ENCODE measurements around the gene WDR74.
A peak's percentile ranks its signal among the peaks of the same experiment; 100 is the strongest.
"Not testable (repeated sequence)": the region's sequence is repeated elsewhere in the genome, so short reads cannot be mapped to it uniquely, and the experiment has no call there.

The WDR74 gene

DNA sequence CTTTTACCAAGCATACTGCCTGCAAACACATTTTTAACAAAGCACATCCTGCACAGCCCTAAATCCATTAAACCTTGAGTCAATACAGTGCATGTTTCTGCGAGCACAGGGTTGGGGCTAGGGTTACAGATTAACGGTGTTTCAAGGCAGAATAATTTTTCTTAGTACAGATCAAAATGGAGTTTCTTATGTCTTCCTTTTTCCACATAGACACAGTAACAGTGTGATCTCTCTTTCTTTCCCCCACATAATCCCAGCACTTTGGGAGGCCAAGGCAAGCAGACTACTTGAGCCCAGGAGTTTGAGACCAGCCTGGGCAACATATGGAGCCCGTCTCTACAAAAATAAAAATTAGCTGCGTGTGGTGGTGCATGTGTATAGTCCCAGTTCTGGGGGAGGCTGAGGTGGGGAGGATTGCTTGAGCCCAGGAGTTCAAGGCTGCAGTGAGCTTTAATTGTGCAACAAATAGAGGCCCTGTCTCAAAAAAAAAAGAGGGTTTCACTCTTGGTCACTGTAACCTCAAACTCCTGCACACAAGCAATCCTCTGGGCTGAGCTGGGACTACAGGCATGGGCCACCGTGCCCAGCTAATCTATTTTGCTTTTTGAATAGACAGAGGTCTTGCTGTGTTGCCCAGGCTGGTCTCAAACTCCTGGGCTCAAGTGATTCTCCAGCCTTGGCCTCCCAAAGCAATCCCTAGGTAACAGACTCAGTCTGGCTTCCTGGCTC is 21.6 kb upstream of the WDR74 start:
- no peak for DNase-seq (ENCODE audit: low spot score)

DNA sequence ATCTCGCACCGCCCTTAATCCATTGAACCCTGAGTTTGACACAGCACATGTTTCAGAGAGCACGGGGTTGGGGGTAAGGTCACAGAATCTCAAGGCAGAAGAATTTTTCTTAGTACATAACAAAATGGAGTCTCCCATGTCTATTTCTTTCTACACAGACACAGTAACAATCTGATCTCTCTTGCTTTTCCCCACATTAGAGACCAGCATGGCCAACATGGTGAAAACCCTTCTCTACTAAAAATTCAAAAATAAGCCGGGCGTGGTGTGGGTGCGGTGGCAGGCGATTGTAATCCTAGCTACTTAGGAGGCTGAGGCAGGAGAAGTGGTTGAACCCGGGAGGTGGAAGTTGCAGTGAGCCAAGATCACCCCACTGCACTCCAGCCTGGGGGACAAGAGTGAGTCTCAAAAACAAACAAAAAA is 19.9 kb upstream of the WDR74 start:
- DNase-seq (ENCODE audit: low spot score) = not testable (repeated sequence)

DNA sequence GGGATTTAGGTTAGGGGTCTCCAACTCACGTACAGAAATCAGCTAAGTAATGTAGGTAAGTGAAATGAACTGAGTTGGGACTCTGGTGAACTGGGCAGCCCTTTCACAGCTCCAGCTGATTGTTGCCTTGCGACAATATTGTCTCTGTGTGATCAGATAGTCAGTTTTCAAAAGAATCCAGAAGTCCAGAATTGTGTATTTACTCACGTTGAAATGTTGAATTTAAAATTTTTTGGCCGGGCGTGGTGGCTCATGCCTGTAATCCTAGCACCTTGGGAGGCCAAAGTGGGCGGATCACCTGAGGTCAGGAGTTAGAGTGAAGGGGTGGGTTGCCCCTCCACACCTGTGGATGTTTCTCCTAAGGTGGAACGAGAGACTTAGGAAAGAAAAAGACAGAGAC is 18.8 kb upstream of the WDR74 start:
- DNase-seq (ENCODE audit: low spot score) = no peak

DNA sequence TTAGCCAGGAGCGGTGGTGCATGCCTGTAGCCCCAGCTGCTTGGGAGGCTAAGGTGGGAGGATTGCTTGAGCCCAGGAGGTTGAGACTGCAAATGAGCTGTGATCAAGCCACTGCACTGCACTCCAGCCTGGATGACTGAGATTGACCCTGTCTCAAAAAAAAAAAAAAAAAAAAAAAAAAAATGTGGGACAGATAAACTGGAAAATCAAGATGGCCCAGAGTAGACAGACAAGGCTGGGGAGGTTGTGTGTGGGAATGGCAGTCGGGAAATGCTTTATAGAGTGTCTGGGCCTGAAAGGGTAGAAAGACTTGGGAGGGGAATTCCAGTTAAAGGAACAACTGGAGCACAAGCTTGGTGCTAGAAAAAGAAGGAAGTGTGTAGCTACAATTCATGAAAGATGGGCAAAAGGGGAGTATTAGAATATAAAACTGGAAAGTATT is 18.2 kb upstream of the WDR74 start:
- no peak for DNase-seq (ENCODE audit: low spot score)

DNA sequence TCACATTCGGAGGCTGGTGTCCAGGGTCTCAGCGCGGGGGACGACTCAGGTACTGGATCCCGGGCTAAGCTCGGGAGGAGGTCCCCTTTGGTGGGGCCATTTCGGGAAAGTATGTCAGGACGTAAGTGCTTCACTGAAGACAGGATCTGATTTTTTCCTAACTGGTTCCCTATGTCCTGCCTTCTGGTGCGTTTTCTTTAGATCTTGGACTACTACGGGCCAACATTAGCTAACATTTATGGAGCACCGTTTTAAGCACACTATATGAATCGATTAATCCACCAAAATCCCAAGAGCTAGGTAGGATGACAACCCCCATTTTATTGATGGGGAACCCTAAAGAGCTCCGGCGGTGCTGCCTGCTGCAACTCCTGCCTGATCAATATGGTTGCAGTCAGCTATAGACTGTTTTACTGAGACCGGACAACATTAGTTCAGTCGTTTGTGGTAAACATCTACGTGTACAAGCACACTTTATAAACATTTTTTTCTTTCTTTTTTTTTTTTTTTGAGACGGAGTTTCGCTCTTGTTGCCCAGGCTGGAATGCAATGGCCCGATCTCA is 17.0 kb upstream of the WDR74 start:
- no peak for DNase-seq (ENCODE audit: low spot score)

DNA sequence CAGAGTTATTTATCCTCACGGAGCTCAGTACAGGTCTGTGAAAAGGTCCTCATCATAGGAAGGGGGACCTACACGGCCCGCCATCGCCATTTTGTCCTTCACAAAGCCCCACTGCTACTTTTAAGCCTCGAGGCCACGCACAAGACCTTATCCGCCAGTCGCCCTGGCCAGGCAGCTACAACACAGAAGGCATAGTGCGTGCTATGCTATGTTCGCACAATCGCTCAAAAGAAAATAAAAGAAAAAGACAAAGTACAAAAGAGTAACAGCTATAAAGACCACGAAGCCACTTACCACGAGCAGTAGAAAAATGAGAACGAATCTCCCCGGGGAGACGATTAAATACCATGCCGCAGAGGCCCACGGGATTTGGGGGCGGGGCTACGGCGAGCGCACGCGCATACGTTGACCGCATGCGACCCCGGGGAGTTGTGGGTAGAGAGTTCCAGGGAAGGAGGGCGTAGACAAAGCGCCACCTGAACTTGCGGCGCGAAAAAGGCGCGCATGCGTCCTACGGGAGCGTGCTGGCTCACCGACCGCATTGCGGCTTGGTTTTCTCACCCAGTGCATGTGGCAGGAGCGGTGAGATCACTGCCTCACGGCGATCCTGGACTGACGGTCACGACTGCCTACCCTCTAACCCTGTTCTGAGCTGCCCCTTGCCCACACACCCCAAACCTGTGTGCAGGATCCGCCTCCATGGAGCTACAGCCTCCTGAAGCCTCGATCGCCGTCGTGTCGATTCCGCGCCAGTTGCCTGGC is 16.4 kb upstream of the WDR74 start:
- DNase-seq (ENCODE audit: low spot score) = peak; percentile 98

DNA sequence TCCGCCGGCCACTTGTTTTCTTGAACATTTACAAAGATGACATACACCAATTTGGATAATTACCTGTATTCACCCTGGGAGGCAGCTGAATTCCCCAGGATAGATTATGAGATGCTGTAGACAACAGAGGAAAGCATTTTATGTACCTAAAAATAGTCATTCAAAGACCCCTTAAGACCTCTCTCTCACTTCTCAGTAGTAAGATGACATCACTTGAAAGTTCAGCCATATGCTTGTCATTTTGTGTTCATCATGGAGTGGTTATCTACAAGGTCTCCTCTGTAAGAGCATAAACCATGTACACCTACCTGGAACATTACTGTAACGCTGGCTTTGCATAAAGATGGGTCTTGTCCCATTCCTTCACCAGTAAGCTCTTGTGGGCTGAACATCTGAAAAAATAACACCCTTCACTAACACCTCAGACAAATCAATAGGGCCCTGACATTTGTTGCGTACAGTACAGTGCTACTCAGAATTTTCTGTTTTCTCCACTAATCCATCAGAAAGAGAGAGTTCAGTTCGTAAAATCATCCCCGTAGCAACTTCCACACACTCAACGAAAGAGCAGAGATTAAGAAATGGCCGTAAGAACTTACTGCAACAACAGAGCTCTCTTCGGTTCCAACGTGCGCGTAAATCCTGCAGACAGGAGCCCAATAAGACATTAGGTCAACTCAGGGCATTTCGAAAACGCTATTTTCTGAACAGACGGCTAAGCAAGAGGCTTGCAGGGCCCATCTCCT is 15.6 kb upstream of the WDR74 start:
- no peak for DNase-seq (ENCODE audit: low spot score)

DNA sequence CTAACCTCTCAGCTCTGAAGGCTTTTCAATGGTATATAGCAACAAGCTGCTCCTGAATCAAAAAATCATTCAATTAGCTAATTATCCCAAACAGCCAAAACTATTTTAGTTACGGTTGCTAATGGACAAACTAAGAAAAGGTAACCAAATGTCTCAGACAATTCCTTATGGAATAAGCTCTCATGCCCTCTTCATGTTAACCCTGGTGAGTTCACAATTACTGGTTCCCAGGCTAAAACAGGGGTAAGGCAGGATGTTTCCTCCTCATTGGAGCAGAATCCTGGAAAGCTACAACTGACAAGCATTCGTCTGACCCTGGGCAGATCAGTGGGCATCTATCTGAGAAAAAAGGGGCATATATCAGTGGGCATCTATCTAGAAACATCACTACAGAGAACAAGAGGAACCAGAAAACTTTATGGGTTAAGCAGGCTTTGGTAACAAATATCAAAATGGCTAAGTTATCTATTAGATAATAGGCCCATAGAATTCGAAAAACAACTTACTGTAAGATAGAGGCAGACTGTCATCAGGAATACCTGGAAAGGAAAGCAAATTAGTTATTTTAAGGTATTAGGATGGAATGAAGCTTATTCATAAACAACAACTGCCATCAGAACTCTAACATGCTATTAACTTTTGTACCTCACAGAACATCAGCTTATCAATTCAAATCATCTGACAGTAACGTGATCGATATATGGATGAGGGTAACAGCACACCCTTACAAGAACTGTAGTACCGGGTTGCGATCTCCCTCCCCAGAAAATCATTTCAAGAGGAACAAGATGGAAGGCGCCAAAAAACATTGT is 14.8 kb upstream of the WDR74 start:
- no peak for DNase-seq (ENCODE audit: low spot score)

DNA sequence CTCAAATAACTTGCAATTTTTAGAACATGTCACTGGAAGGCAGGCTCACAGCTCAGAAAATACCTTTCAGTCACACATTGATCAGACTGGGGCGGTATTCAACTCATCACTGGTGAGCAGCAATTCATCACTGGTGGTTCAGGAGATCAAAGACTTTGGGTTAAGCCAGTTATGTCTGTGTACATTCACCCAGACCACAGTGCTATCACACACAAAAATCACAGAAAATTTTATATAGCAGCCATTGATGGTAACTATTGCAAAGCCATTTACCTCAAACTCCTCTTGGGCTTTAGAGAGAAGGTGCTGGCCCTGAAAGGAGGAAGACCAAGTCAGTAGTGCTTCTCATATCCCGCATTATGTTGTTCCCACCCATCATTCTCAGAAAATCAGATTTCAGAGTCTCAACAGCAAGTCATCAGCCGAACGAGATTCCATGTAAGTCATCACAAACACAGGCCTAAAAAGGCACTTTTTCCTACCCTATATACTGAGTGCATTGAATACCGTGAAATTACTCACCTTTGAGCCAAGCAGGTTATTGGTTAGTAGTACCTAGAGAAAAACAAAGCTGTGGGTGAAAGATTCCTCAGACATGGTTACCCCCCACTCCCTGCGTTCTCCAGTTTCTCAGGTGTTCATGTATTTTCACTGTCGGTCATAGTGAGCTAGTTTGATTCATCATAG is 14.0 kb upstream of the WDR74 start:
- no peak for DNase-seq (ENCODE audit: low spot score)

DNA sequence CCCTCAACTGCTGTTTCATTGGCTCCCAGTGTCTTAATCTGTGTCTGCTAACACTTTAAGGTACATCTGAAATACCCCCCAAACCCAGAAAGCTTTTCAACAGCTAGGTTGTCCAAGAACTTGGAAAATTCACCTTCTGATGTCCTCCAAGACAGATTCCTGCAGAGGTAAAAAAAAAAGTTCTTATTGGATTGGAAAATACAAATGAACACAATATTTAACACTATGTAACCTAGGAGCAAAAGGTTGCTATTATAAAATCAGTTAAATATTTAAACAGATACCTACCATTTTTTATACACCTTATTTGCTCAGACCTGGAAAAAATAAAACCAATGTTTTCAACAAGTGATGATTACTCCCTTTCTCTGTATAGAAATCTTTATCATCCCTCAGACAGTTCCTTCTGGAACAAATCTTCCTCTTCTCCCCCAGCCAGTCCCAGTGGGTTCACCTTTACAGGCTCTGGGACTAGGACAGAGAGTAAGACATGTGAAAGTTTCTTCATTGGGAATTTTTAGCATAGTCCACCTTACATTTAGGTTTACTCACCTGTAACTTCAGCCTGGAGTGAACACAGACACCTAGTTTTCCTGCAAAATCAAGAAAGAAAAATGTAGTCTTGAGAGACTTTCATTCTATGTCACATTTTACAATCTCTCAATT is 13.3 kb upstream of the WDR74 start:
- no peak for DNase-seq (ENCODE audit: low spot score)

DNA sequence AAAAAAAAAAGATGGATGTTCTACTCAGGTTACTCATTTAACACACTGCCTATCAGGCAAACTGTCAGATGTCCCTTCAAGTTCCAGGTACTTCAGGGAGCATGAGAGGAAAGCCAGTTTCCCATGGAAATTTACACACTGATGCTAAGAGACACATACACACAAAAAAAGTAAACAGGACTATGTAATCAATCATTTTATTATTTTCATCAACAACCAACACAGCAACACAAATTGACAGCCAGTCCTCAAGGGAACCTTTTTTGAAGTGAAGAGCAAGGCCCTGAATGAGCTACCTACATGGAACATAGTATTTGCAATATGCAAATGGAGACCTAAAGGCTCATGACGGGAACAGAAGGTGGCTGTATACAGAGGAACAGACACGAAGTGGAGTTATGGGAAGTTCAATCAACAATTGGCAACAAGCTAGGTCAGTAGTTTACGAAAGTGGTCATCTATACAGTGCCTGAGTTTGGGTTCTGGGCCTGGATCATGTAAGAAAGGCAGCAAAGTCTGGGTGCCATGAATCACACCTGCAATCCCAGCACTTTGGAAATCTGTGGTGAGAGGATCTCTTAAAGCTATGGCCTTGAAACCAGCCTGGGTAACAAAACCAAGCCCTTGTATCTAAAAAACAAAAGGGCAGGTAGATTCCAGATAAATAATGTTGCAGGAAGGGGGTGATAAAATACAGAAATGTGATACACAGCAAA is 12.6 kb upstream of the WDR74 start:
- DNase-seq (ENCODE audit: low spot score) = no peak

DNA sequence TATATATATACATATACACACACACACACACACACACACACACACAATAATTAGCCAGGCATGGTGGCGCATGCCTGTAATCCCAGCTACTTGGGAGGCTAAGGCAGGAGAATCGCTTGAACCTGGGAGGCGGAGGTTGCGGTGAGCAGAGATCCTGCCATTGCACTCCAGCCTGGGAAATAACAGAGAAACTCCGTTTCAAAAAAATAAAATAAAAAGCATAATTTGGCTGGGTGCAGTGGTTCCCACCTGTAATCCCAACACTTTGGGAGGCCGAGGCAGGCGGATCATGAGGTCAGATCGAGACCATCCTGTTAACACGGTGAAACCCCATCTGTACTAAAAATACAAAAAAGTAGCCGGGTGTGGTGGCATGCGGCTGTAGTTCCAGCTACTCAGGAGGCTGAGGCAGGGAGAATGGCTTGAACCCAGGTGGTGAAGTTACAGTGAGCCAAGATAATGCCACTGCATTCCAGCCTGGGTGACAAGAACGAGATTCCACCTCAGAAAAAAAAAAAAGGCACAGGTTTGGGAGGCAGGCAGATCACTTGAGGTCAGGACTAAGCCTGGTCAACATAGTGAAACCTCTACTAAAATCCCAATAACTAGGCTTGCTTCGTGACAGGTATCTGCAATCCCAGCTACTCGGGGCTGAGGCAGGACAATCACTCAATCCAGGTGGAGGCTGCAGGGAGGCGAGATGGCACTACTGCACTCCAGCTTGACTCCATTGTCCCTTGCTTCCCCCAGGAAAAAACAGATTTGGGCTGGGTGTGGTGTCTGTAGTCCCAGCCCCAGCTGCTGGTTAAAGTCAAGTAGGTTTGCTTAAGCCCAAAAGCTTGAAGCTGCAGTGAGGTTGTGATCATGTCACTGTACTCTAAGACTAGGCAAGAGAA is 11.8 kb upstream of the WDR74 start:
- DNase-seq (ENCODE audit: low spot score) = no peak

DNA sequence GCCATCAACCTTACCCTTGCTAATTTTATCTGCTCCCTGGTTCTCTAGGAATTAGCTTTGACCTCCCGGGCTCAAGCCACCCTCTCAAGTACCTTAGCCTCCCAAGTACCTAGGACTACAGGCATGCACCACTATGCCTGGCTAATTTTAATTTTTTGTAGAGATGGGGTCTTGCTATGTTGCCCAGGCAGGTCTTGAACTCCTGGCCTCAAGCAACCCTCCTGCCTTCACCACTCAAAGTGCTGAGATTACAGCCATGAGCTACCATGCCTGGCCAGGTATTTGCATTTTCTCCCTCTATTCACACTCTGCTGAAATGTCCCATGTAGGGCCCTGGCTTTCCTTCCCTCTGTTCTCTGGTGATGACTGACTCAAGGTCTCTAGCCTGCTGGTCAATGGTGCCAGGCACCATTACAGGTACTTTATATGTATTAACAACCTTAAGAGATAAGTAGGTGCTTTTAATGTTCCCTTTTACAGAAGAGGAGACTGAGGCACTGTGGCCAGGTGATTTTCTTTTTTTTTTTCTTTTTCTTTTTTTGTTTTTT is 8.5 kb upstream of the WDR74 start:
- no peak for DNase-seq (ENCODE audit: low spot score)

DNA sequence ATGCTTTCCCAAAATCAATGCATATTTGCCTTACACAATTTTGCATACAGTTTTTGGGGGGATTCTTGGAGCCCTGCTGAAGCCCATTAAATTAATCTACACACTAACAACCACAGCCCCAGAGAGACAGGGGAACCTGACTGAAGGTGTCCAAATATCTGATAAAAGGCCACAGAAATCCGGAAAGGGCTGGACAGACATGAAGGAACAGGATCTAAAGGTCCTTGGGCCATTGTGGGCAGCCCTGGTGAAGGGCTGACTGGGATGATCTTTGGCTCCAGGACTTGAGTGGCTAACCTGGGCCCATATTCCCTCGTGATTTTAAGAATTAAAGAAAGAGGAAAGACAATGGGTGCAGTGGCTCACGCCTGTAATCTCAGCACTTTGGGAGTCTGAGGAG is 6.8 kb upstream of the WDR74 start:
- no peak for DNase-seq (ENCODE audit: low spot score)

DNA sequence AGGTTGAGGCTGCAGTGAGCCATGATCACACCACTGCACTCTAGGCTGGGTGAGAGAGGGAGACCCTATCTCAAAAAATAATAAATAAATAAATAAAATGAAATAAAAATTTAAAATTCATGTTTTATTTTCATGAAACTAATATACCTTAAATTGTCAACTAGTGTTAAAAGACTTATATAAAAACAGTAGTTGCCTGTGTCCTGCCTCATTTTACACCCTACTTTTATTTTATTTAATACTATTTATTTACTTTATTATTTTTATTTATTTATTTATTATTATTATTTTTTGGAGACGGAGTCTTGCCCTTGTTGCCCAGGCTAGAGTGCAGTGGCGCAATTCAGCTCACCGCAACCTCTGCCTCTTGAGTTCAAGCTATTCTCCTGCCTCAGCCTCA is 4.8 kb upstream of the WDR74 start:
- DNase-seq (ENCODE audit: low spot score) = no peak

DNA sequence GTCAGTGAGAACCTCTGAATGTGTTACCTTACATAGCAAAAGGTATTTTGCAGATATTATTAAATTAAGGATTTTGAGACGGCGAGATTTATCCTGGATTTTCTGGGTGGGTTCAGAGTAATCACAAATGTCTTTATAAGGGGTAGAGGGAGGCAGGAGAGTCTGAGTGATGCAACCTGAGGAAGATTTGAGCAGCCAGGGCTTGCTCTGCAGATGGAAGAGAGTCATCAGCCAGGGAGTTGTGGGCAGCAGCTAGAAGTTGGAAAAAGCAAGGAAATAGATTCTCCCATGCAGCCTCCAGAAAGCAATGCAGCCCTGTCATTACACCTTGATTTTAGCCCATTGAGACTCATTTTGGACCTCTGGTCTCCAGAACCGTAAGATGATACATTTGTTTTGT is 4.1 kb upstream of the WDR74 start:
- no peak for DNase-seq (ENCODE audit: low spot score)

DNA sequence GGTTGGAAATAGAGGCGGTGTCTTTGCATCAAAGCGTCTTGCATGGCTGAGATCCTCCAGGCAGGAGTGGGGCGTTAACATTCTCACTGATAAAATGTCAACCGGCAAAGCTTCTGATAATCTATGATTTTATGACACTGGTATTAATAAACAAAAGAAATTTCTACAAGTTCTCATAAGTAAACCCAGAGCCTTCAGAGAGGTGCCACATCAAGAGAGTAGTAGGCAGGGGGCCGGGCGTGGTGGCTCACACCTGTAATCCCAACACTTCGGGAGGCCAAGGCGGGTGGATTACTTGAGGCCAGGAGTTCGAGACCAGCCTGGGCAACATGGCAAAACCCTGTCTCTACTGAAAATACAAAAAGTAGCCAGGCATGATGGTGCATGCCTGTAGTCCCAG is 3.5 kb upstream of the WDR74 start:
- DNase-seq (ENCODE audit: low spot score) = not testable (repeated sequence)

DNA sequence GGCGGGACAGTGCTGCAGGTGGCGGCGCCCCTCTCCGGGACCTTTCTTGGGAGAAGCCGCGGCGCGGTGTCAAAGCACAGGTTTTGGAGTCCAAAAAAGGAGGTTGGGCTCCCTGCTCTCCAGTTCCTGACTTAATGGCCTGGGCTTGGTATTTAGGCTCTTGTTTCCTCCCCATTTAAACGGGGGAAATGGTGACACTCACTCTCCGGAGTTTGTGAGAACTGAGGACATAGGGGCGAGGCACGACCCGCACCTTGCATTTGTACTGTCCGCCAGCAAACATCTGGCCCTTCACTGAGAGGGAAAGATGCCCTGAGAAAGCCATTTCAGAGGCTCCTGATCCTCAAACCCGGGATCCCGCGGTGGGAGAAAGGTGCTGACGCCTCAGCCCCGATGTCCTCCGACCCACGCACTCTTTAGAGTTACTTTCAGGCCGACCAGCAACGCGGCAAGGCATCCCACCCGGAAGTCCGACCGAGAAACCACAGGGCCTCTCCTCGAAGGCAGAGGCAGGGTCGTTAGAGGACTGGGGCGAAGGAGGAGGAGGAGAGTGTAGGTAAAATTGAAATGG is 2.9 kb upstream of the WDR74 start:
- no peak for DNase-seq (ENCODE audit: low spot score)

Measured in AG08395 (cell line).